ENCODE results near the gene RBP2.

DNA sequence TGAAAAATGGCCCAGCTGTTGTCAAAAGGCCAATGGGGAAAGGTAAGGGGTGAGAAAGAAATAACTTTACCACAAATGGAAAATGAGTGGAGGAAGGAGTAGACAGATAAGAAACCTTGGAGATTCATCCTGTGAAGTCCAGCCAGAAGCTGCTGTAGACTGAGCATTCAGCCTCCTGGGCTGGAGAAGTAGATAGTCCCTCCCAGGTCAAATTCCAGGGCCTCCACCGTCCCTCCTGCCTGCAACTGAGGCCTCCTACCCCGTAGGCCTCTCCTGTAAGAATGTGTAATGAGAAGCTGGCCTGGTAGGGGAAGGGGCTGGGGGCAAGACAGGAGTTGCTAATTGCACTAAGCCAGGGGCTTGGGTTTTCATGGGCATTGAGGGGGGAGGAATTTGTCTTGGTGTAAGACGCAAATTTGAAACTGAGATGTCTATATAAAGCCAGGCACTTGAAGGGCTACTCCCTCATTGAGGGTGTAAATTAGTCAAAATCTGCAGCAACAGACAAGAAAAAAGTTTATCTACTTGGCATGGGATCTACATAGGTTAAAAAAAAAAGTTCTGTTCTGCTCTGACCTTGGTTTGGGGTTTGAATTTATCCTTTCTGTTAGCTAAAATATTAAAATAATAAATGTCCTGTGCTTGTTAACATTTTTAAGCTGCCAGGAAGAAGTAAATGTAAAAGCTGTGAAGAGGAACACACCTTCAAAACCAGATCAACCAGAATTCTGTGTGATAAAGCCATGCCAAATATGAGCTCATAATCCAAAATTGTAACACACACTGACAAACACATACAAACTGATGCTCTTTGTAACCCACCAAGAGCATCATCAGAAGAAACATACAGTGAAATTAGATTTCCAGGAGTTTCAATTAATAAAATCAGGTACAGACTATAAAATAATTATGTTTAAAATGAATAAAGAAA, 1.7 kb upstream of the RBP2 start:
- TF ChIP-seq, protein P1, sequence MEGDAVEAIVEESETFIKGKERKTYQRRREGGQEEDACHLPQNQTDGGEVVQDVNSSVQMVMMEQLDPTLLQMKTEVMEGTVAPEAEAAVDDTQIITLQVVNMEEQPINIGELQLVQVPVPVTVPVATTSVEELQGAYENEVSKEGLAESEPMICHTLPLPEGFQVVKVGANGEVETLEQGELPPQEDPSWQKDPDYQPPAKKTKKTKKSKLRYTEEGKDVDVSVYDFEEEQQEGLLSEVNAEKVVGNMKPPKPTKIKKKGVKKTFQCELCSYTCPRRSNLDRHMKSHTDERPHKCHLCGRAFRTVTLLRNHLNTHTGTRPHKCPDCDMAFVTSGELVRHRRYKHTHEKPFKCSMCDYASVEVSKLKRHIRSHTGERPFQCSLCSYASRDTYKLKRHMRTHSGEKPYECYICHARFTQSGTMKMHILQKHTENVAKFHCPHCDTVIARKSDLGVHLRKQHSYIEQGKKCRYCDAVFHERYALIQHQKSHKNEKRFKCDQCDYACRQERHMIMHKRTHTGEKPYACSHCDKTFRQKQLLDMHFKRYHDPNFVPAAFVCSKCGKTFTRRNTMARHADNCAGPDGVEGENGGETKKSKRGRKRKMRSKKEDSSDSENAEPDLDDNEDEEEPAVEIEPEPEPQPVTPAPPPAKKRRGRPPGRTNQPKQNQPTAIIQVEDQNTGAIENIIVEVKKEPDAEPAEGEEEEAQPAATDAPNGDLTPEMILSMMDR (IDR thresholded peaks at IDR 0.05; ENCODE audit: poor library complexity, severe bottlenecking), result no peak
- TF ChIP-seq MXI1 (conservative IDR thresholded peaks at IDR 0.05; ENCODE audit: poor library complexity, severe bottlenecking) (no peak), EZH2 (IDR thresholded peaks at IDR 0.05; ENCODE audit: borderline replicate concordance, insufficient read depth, low read length, poor library complexity, severe bottlenecking) (no peak), RAD21 (conservative IDR thresholded peaks at IDR 0.05) (no peak), EP300 (conservative IDR thresholded peaks at IDR 0.05; ENCODE audit: poor library complexity, severe bottlenecking) (no peak)
- TF ChIP-seq, protein P2, sequence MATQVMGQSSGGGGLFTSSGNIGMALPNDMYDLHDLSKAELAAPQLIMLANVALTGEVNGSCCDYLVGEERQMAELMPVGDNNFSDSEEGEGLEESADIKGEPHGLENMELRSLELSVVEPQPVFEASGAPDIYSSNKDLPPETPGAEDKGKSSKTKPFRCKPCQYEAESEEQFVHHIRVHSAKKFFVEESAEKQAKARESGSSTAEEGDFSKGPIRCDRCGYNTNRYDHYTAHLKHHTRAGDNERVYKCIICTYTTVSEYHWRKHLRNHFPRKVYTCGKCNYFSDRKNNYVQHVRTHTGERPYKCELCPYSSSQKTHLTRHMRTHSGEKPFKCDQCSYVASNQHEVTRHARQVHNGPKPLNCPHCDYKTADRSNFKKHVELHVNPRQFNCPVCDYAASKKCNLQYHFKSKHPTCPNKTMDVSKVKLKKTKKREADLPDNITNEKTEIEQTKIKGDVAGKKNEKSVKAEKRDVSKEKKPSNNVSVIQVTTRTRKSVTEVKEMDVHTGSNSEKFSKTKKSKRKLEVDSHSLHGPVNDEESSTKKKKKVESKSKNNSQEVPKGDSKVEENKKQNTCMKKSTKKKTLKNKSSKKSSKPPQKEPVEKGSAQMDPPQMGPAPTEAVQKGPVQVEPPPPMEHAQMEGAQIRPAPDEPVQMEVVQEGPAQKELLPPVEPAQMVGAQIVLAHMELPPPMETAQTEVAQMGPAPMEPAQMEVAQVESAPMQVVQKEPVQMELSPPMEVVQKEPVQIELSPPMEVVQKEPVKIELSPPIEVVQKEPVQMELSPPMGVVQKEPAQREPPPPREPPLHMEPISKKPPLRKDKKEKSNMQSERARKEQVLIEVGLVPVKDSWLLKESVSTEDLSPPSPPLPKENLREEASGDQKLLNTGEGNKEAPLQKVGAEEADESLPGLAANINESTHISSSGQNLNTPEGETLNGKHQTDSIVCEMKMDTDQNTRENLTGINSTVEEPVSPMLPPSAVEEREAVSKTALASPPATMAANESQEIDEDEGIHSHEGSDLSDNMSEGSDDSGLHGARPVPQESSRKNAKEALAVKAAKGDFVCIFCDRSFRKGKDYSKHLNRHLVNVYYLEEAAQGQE (IDR thresholded peaks at IDR 0.05; ENCODE audit: borderline replicate concordance), result no peak
